ENCODE measurements around the gene SP3.

Gene SP3

GRCh38 chr2:173978447-173978846, 13.3 kb upstream of the SP3 start:
- FAIRE-seq (no peak), DNase-seq (ENCODE audit: insufficient read length, low spot score) (no peak)
- TF ChIP-seq PAX5 (IDR thresholded peaks at IDR 0.05; ENCODE audit: insufficient read depth, low read length, severe bottlenecking) (no peak), POLR2AphosphoS5 (IDR thresholded peaks at IDR 0.05; ENCODE audit: low read depth, low read length) (no peak), POLR2A (IDR thresholded peaks at IDR 0.05; ENCODE audit: low read depth, low read length) (no peak), TAF1 (IDR thresholded peaks at IDR 0.05; ENCODE audit: low read depth, low read length) (no peak), POU2F2 (IDR thresholded peaks at IDR 0.05; ENCODE audit: low read depth, low read length) (no peak), SPI1 (IDR thresholded peaks at IDR 0.05; ENCODE audit: low read depth, low read length) (no peak)

- DNase-seq (ENCODE audit: insufficient read length, low spot score) = no peak
- no peak for TF ChIP-seq POLR2A (IDR thresholded peaks at IDR 0.05; ENCODE audit: low read depth, low read length)
- no peak for TF ChIP-seq SPI1 (IDR thresholded peaks at IDR 0.05; ENCODE audit: low read depth, low read length)
- TF ChIP-seq TAF1 (IDR thresholded peaks at IDR 0.05; ENCODE audit: low read depth, low read length) = no peak
- no peak for TF ChIP-seq POLR2AphosphoS5 (IDR thresholded peaks at IDR 0.05; ENCODE audit: low read depth, low read length)
- TF ChIP-seq POU2F2 (IDR thresholded peaks at IDR 0.05; ENCODE audit: low read depth, low read length) = no peak
- TF ChIP-seq PAX5 (IDR thresholded peaks at IDR 0.05; ENCODE audit: insufficient read depth, low read length, severe bottlenecking) = no peak
- no peak for FAIRE-seq
Measured at GRCh38 chr2:173972636-173973035, 7.5 kb upstream of the SP3 start.

- no peak for FAIRE-seq
- DNase-seq (ENCODE audit: insufficient read length, low spot score) = no peak
- no peak for TF ChIP-seq SPI1 (IDR thresholded peaks at IDR 0.05; ENCODE audit: low read depth, low read length)
- no peak for TF ChIP-seq POLR2A (IDR thresholded peaks at IDR 0.05; ENCODE audit: low read depth, low read length)
- TF ChIP-seq TAF1 (IDR thresholded peaks at IDR 0.05; ENCODE audit: low read depth, low read length) = no peak
- no peak for TF ChIP-seq POU2F2 (IDR thresholded peaks at IDR 0.05; ENCODE audit: low read depth, low read length)
- TF ChIP-seq PAX5 (IDR thresholded peaks at IDR 0.05; ENCODE audit: insufficient read depth, low read length, severe bottlenecking) = no peak
- no peak for TF ChIP-seq POLR2AphosphoS5 (IDR thresholded peaks at IDR 0.05; ENCODE audit: low read depth, low read length)
Measured at GRCh38 chr2:173972165-173972564, 7.0 kb upstream of the SP3 start.

- FAIRE-seq (no peak), DNase-seq (ENCODE audit: insufficient read length, low spot score) (no peak)
- TF ChIP-seq PAX5 (IDR thresholded peaks at IDR 0.05; ENCODE audit: insufficient read depth, low read length, severe bottlenecking) (no peak), POLR2A (IDR thresholded peaks at IDR 0.05; ENCODE audit: low read depth, low read length) (no peak), POLR2AphosphoS5 (IDR thresholded peaks at IDR 0.05; ENCODE audit: low read depth, low read length) (no peak), SPI1 (IDR thresholded peaks at IDR 0.05; ENCODE audit: low read depth, low read length) (no peak), POU2F2 (IDR thresholded peaks at IDR 0.05; ENCODE audit: low read depth, low read length) (no peak), TAF1 (IDR thresholded peaks at IDR 0.05; ENCODE audit: low read depth, low read length) (no peak)
Measured at GRCh38 chr2:173970516-173970924, 5.3 kb upstream of the SP3 start.

GRCh38 chr2:173969886-173970285, 4.7 kb upstream of the SP3 start:
- FAIRE-seq = no peak
- TF ChIP-seq POLR2A (IDR thresholded peaks at IDR 0.05; ENCODE audit: low read depth, low read length) (no peak), PAX5 (IDR thresholded peaks at IDR 0.05; ENCODE audit: insufficient read depth, low read length, severe bottlenecking) (no peak), POLR2AphosphoS5 (IDR thresholded peaks at IDR 0.05; ENCODE audit: low read depth, low read length) (no peak), SPI1 (IDR thresholded peaks at IDR 0.05; ENCODE audit: low read depth, low read length) (no peak), TAF1 (IDR thresholded peaks at IDR 0.05; ENCODE audit: low read depth, low read length) (no peak), POU2F2 (IDR thresholded peaks at IDR 0.05; ENCODE audit: low read depth, low read length) (no peak)
- DNase-seq (ENCODE audit: insufficient read length, low spot score) = no peak

GRCh38 chr2:173968551-173968950, 3.4 kb upstream of the SP3 start:
- no peak for FAIRE-seq
- TF ChIP-seq SPI1 (IDR thresholded peaks at IDR 0.05; ENCODE audit: low read depth, low read length) (no peak), POLR2A (IDR thresholded peaks at IDR 0.05; ENCODE audit: low read depth, low read length) (no peak), PAX5 (IDR thresholded peaks at IDR 0.05; ENCODE audit: insufficient read depth, low read length, severe bottlenecking) (no peak), TAF1 (IDR thresholded peaks at IDR 0.05; ENCODE audit: low read depth, low read length) (no peak)
- no peak for DNase-seq (ENCODE audit: insufficient read length, low spot score)

GRCh38 chr2:173966274-173967098, 1.3 kb upstream of the SP3 start:
- DNase-seq (ENCODE audit: insufficient read length, low spot score) (no peak), FAIRE-seq (no peak)
- TF ChIP-seq POLR2A (IDR thresholded peaks at IDR 0.05; ENCODE audit: low read depth, low read length) (no peak), POLR2AphosphoS5 (IDR thresholded peaks at IDR 0.05; ENCODE audit: low read depth, low read length) (no peak), POU2F2 (IDR thresholded peaks at IDR 0.05; ENCODE audit: low read depth, low read length) (no peak), SPI1 (IDR thresholded peaks at IDR 0.05; ENCODE audit: low read depth, low read length) (no peak), PAX5 (IDR thresholded peaks at IDR 0.05; ENCODE audit: insufficient read depth, low read length, severe bottlenecking) (no peak), TAF1 (IDR thresholded peaks at IDR 0.05; ENCODE audit: low read depth, low read length) (no peak)

GRCh38 chr2:173964565-173965371, 405 bp downstream of the SP3 start:
- TF ChIP-seq TAF1 (IDR thresholded peaks at IDR 0.05; ENCODE audit: low read depth, low read length) (peak; percentile 72), POLR2A (IDR thresholded peaks at IDR 0.05; ENCODE audit: low read depth, low read length) (peak; percentile 15; the same call in 1 of the 2 replicates), POLR2AphosphoS5 (IDR thresholded peaks at IDR 0.05; ENCODE audit: low read depth, low read length) (peak; percentile 75), POU2F2 (IDR thresholded peaks at IDR 0.05; ENCODE audit: low read depth, low read length) (no peak)
- FAIRE-seq (no peak), DNase-seq (ENCODE audit: insufficient read length, low spot score) (peak; percentile 46)

- FAIRE-seq (peak; percentile 96), DNase-seq (ENCODE audit: insufficient read length, low spot score) (peak; percentile 67)
- TF ChIP-seq SPI1 (IDR thresholded peaks at IDR 0.05; ENCODE audit: low read depth, low read length) (peak; percentile 22; the same call in 1 of the 2 replicates), TAF1 (IDR thresholded peaks at IDR 0.05; ENCODE audit: low read depth, low read length) (no peak), POLR2AphosphoS5 (IDR thresholded peaks at IDR 0.05; ENCODE audit: low read depth, low read length) (peak; percentile 66; the same call in 1 of the 2 replicates), POLR2A (IDR thresholded peaks at IDR 0.05; ENCODE audit: low read depth, low read length) (peak; percentile 51; the same call in 1 of the 2 replicates), POU2F2 (IDR thresholded peaks at IDR 0.05; ENCODE audit: low read depth, low read length) (peak; percentile 54), PAX5 (IDR thresholded peaks at IDR 0.05; ENCODE audit: insufficient read depth, low read length, severe bottlenecking) (peak; percentile 3)
Measured at GRCh38 chr2:173963817-173964564, 1.2 kb downstream of the SP3 start.
